ENCODE measurements around the gene KDM4C.

The KDM4C gene

DNA sequence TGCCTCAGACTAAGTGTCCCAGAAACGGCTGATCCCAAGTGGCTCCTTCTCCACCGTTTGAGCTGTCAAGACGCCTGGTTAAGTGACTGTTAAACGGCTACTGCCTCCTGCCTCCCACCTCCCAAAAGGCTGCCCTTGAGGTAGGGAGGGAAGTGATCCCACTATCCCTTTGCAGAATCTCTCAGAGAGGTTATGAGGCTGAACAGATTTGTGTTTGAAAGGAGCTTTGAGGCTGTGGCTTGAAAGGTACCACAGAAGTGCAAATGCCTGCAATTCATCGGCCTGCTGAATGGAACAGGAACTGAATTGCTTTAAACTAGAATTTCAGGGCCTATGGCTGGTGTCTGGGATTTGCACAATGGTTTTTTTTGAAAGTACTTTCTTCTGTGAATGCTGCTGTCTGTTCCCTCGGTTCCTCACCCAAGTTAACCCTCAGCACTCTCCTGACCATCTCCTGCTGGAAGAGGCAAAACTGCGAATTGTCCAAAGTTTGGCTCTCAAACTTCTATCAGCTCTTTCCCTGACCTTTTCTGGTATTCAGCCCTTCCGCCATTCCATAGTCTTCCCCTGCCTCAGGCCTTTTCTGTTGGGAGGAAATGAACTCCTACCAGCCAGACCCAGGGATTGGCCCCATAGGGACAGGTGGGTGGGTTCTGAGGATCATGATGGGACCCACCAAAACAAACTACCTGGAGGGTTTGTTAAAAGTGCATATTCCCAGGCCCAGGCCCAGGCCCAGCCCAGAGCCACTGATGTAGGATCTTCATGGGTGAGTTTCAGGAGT is 453.3 kb downstream of the KDM4C start:
- DNase-seq (ENCODE audit: low read depth in 2 of 2), result no peak

DNA sequence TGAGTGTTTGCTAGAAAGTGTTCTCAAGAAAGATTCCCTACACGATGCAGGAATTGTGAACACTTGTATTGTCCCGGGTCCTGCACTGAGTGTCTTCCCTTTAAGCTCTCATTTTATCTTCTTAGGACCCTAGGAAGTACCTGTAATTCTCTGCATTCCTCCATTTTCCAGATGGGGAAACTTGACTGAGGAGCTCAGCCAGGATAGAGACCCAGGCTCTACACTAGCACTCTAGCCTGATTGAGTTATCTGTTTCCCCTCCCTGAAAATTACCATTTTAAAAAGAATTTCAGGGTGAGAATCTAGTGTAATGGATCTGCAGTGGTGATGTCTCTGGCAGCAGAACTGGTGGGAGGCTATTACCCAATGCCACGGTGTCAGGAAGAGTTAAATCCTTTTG is 453.9 kb downstream of the KDM4C start:
- no peak for DNase-seq (ENCODE audit: low read depth in 2 of 2)

DNA sequence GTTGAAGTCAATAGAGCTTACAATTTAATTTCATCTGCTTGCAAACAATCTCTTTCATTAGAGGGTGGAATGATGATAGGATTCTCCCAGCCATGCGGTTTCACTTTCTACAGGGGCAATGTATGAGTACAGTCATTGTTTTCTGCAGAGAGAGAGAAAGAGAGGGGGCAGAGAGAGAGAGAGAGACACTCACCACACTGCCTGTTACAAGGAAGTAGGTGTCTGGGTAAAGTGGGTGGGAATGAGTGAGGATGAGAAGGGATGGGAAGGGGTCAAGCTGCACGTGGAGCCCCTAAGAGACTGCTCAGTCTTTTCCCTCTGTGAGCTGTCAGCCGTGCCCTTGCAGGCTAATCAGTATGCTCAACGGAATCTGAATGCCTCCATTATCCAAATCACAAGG is 454.3 kb downstream of the KDM4C start:
- no peak for DNase-seq (ENCODE audit: low read depth in 2 of 2)

DNA sequence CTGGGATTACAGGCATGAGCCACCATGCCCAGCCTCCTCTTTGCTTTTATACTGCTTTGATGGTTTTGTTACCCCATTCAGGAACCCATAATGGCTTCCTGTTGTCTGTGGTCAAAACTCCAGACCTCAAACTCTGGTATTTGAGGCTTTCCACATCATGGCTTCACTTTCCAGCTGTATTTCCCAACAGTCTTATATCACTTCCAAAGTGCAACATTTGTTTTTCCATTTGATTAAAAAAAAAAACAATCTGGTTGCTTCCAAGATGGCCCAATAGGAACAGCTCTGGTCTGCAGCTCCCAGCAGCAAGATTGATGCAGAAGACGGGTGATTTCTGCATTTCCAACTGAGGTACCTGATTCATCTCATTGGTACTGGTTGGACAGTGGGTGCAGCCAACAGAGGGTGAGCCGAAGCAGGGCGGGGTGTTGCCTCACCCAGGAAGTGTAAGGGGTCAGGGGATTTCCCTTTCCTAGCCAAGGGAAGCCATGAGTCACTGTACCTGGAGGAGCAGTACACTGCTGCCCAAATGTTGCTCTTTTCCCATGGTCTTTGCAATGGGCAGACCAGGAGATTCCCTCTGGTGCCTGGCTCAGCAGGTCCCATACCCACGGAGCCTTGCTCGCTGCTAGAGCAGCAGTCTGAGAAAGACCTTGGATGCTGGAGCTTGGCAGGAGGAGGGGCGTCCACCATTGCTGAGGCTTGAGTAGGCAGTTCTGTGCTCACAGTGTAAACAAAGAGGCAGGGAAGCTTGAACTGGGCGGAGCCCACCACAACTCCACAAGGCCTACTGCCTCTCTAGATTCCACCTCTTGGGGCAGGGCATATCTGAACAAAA is 458.4 kb downstream of the KDM4C start:
- DNase-seq (ENCODE audit: low read depth in 2 of 2), result no peak

DNA sequence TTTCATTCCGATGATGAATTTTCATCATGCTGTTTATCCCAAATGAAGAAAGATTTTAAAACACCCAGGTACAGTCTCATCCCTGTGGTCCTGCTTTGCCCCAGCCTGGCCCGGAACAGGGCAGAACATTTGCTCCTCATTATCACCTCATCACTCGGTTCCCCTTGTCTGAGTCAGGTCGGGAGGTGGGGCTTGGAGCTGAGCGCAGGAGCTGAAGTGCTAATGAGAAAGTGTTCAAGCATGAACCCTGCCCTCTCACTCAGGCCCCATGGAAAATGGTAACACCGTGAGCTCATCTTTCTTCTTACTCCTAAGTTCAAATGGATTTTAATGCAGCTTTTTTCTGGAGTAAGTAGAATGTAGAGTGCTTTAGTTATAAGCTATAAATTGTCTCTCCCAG is 466.2 kb downstream of the KDM4C start:
- no peak for DNase-seq (ENCODE audit: low read depth in 2 of 2)
